Gastrocnemius medialis (tissue), 4 donors: Measurements from ENCODE around the gene IGSF9B. TPM values are rescaled to one million over a fixed set of nuclear protein-coding genes. Genes with fewer than 3 reads are reported as not detected.

ENCODE experiments used
- ATAC-seq, 2 donors: fragments of 150-250 bp; one replicate each; pipeline ENCODE4 v1.9.1; 2016
- DNase-seq, 2 donors: peaks; one replicate each; pipeline ENCODE4 v3.0.0-alpha.2; 2019
- H3K27ac ChIP-seq, 4 donors: fragments of 200-600 bp; sonication (generic); 1 replicate in 1 of 4; 2 replicates in 3 of 4; pipeline ENCODE4 v1.5.1; 2016 to 2018; ENCODE audit warnings: mild to moderate bottlenecking in 2 of 4, moderate library complexity in 1 of 4
- H3K27me3 ChIP-seq, 3 donors: fragments of 200-600 bp; sonication (generic) in 2 of 3; 1 replicate in 1 of 3; 2 replicates in 2 of 3; pipeline versions ENCODE4 v1.5.1 to v1.6.0; 2016 to 2019; ENCODE audit warnings: mild to moderate bottlenecking in 1 of 3, moderate library complexity in 1 of 3
- H3K36me3 ChIP-seq, 2 donors: fragments of 200-600 bp; sonication (generic) in 1 of 2; one replicate each; pipeline ENCODE4 v1.5.1; 2017 to 2018
- H3K4me1 ChIP-seq, 2 donors: fragments of 200-600 bp; sonication (generic) in 1 of 2; one replicate each; pipeline ENCODE4 v1.5.1; 2016 to 2017; ENCODE audit warnings: mild to moderate bottlenecking in 2 of 2
- H3K4me3 ChIP-seq, 4 donors: fragments of 200-600 bp; sonication (generic) in 3 of 4; 1 replicate in 1 of 4; 2 replicates in 3 of 4; pipeline ENCODE4 v1.5.1; 2016 to 2019; ENCODE audit warnings: mild to moderate bottlenecking in 2 of 4
- H3K9me3 ChIP-seq, 3 donors: fragments of 200-600 bp; sonication (generic) in 2 of 3; 1 replicate in 1 of 3; 2 replicates in 2 of 3; pipeline ENCODE4 v1.5.1; 2016 to 2019
- CTCF ChIP-seq, 5 experiments: fragments of 450-650 bp in 3 of 5; fragments of 200-600 bp in 2 of 5; sonication (generic) in 2 of 5; IDR thresholded peaks in 4 of 5; conservative IDR thresholded peaks in 1 of 5; 1 replicate in 4 of 5; 2 replicates in 1 of 5; pipeline ENCODE4 v1.5.1; 2016 to 2019; ENCODE audit warnings: antibody characterized with exemption in 5 of 5, mild to moderate bottlenecking in 3 of 5, moderate library complexity in 3 of 5
- POLR2A ChIP-seq, 2 donors: fragments of 450-650 bp; IDR thresholded peaks; one replicate each; pipeline ENCODE4 v1.6.1; 2017; ENCODE audit warnings: antibody characterized with exemption in 2 of 2, mild to moderate bottlenecking in 2 of 2, moderate library complexity in 2 of 2
- in situ Hi-C, 4 donors: fragments of 200-750 bp; cut with MboI; loops; one replicate each; pipeline versions ENCODE4 v1.15.0 to v1.8.0; 2017; ENCODE audit warnings: low sequenced_read_pairs in 4 of 4
- intact Hi-C: fragments of 100-400 bp; cut with DNase I; formaldehyde crosslinking; loops from one replicate; pipeline ENCODE4 v1.15.1; 2023; ENCODE audit warnings: low total_unique reads
- total RNA-seq, 4 donors: library from RNA; depleted of rRNA; stranded (reverse); fragments of >200 nt; gene quantifications; one replicate each; pipeline versions ENCODE4 v1.1.0 to v1.2.3, GENCODE V29; 2016

Gene IGSF9B
- total RNA-seq, 4 donors from 2014 or later = 0.07 to 2.5 (median 1.4) TPM

GRCh38 chr11:133943950-133944698, 12.6 kb downstream of the IGSF9B start:
- no peak for DNase-seq
- Histone ChIP-seq H3K27ac (no peak overlapping the region), H3K36me3 (no peaks in the 10 kb centered on the region), H3K9me3 (no peaks in the 10 kb centered on the region), H3K4me3 (no peak overlapping the region), H3K27me3 (peaks cover 0 to 2% (median 0%) of the 10 kb centered on the region in 3 donors), H3K4me1 (peaks cover 28 to 30% of the 10 kb centered on the region in 2 donors)
- in situ Hi-C loops = loop anchor here in 3 of 4 donors (25.0 kb wide), 1 partner anchor 193 kb away; no protein-coding TSS in a partner anchor
- no peak for ATAC-seq
- TF ChIP-seq CTCF (IDR thresholded peaks at IDR 0.05 in 4 of 5, conservative IDR thresholded peaks at IDR 0.05 in 1 of 5) (no peak), POLR2A (IDR thresholded peaks at IDR 0.05) (no peak)
- intact Hi-C loops = no loop called here

DNA sequence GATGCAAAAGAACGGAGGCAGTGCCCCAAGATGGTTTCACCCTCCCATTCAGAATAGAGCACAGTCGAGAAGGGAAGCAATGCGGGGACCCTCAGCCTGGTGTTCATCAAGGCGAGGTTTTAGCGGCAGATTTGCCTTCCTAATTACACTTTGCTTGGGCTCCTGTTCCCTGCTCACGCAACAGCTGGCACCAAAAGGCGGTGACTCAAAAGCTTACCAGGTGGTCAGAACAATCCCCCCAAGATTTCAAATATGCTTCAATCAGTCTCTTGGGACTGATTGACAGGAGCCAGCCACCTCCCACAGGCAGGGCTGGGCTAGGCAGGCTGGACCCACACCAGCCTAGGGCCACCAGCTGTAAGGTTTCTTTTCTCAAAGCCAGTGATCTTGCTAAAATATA, 14.2 kb downstream of the IGSF9B start:
- H3K27me3 ChIP-seq = no peaks in the 10 kb centered on the region
- no peaks in the 10 kb centered on the region for H3K9me3 ChIP-seq
- intact Hi-C loops = no loop called here
- no peaks in the 10 kb centered on the region for H3K36me3 ChIP-seq
- no peak overlapping the region for H3K4me3 ChIP-seq
- no peak for ATAC-seq
- no peak for TF ChIP-seq POLR2A (IDR thresholded peaks at IDR 0.05)
- no peak overlapping the region for H3K27ac ChIP-seq
- peaks cover 24 to 26% of the 10 kb centered on the region in 2 donors for H3K4me1 ChIP-seq
- DNase-seq = no peak
- in situ Hi-C loops = loop anchor here in 3 of 4 donors (25.0 kb wide), 1 partner anchor 195 kb away; no protein-coding TSS in a partner anchor

GRCh38 chr11:133941546-133941945, 15.2 kb downstream of the IGSF9B start:
- in situ Hi-C loops = loop anchor here in 3 of 4 donors (25.0 kb wide), 1 partner anchor 196 kb away; no protein-coding TSS in a partner anchor
- intact Hi-C loops = no loop called here
- no peak overlapping the region for H3K4me3 ChIP-seq
- H3K27me3 ChIP-seq = no peaks in the 10 kb centered on the region
- peaks cover 14 to 18% of the 10 kb centered on the region in 2 donors for H3K4me1 ChIP-seq
- ATAC-seq = no peak
- no peaks in the 10 kb centered on the region for H3K36me3 ChIP-seq
- H3K9me3 ChIP-seq = no peaks in the 10 kb centered on the region
- no peak for TF ChIP-seq POLR2A (IDR thresholded peaks at IDR 0.05)
- TF ChIP-seq CTCF (IDR thresholded peaks at IDR 0.05 in 4 of 5, conservative IDR thresholded peaks at IDR 0.05 in 1 of 5) = no peak
- DNase-seq = no peak
- H3K27ac ChIP-seq = no peak overlapping the region

GRCh38 chr11:133940034-133940433, 16.7 kb downstream of the IGSF9B start:
- H3K27ac ChIP-seq = no peak overlapping the region
- in situ Hi-C loops = loop anchor here in 3 of 4 donors (25.0 kb wide), 1 partner anchor 197 kb away; no protein-coding TSS in a partner anchor
- no peak overlapping the region for H3K4me3 ChIP-seq
- DNase-seq (no peak), ATAC-seq (no peak)
- no peaks in the 10 kb centered on the region for H3K27me3 ChIP-seq
- no peaks in the 10 kb centered on the region for H3K36me3 ChIP-seq
- H3K9me3 ChIP-seq = no peaks in the 10 kb centered on the region
- TF ChIP-seq POLR2A (IDR thresholded peaks at IDR 0.05) = no peak
- no peak for TF ChIP-seq CTCF (IDR thresholded peaks at IDR 0.05 in 4 of 5, conservative IDR thresholded peaks at IDR 0.05 in 1 of 5)
- H3K4me1 ChIP-seq = peaks cover under 1 to 8% of the 10 kb centered on the region in 2 donors
- intact Hi-C loops = no loop called here

DNA sequence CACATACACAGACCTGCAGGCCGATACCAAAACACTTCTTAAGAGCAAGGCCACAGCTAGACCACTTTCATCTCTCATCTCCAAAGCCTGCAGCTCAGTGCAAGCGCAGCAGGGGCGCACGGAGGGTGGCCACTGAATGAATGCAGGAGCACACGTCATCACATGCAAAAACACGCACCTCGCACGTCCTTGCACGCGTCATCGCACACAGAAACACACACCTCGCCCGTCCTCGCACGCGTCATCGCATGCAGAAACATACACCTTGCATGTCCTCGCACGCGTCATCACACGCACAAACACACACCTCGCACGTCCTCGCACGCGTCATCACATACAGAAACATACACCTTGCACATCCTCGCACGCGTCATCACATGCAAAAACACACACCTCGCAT, 17.2 kb downstream of the IGSF9B start:
- ATAC-seq = no peak
- intact Hi-C loops = no loop called here
- no peaks in the 10 kb centered on the region for H3K9me3 ChIP-seq
- no peak overlapping the region for H3K27ac ChIP-seq
- no peak for DNase-seq
- H3K4me1 ChIP-seq = peaks cover 0 to 4% of the 10 kb centered on the region in 2 donors
- no peak overlapping the region for H3K4me3 ChIP-seq
- no peaks in the 10 kb centered on the region for H3K27me3 ChIP-seq
- in situ Hi-C loops = loop anchor here in 3 of 4 donors (25.0 kb wide), 1 partner anchor 198 kb away; no protein-coding TSS in a partner anchor
- no peaks in the 10 kb centered on the region for H3K36me3 ChIP-seq
- TF ChIP-seq POLR2A (IDR thresholded peaks at IDR 0.05) (no peak), CTCF (IDR thresholded peaks at IDR 0.05 in 4 of 5, conservative IDR thresholded peaks at IDR 0.05 in 1 of 5) (no peak)
